Left ventricle myocardium inferior (tissue), 1 donor: ENCODE measurements around the gene SPTLC3. TPM values are rescaled to one million over a fixed set of nuclear protein-coding genes. Genes with fewer than 3 reads are reported as not detected.

Source experiments
- DNase-seq: peaks from one replicate; pipeline ENCODE4 v3.0.0-alpha.2; 2020
- H3K27ac ChIP-seq: fragments of 200-600 bp; replicated peaks from 2 replicates; pipeline ENCODE4 v1.8.0; 2021
- H3K27me3 ChIP-seq: fragments of 200-600 bp; 2 replicates; pipeline ENCODE4 v1.8.0; 2021; ENCODE audit warnings: low read depth
- H3K36me3 ChIP-seq: fragments of 200-600 bp; 2 replicates; pipeline ENCODE4 v1.8.0; 2021
- H3K4me1 ChIP-seq: fragments of 200-600 bp; 2 replicates; pipeline ENCODE4 v1.8.0; 2021
- H3K4me3 ChIP-seq: fragments of 200-600 bp; 2 replicates; pipeline ENCODE4 v1.8.0; 2021; ENCODE audit warnings: mild to moderate bottlenecking, moderate library complexity
- H3K9me3 ChIP-seq: fragments of 200-600 bp; replicated peaks from 2 replicates; pipeline ENCODE4 v1.8.0; 2021
- intact Hi-C: fragments of 100-400 bp; cut with micrococcal nuclease; formaldehyde crosslinking; loops from one replicate; pipeline ENCODE4 v1.11.0; 2022
- total RNA-seq: library from RNA; stranded (reverse); fragmentation: NEBNext Ultra II Directional; extraction: Animal tissue kit (Norgen Biotek cat#: 25700); gene quantifications from one replicate; pipeline ENCODE4 v1.2.1, GENCODE V29; 2021
- TF ChIP-seq, protein P1 (sequence below): fragments of 200-600 bp; IDR thresholded peaks from 2 replicates; pipeline ENCODE4 v1.8.0; 2021; ENCODE audit warnings: antibody characterized with exemption, mild to moderate bottlenecking, borderline replicate concordance
- donor health status: DM: no; HTN: yes; CAD: no; lungs with severe emphysema.

SPTLC3 gene
- total RNA-seq, 1 donor from 2014 or later = 9.0 TPM

DNA sequence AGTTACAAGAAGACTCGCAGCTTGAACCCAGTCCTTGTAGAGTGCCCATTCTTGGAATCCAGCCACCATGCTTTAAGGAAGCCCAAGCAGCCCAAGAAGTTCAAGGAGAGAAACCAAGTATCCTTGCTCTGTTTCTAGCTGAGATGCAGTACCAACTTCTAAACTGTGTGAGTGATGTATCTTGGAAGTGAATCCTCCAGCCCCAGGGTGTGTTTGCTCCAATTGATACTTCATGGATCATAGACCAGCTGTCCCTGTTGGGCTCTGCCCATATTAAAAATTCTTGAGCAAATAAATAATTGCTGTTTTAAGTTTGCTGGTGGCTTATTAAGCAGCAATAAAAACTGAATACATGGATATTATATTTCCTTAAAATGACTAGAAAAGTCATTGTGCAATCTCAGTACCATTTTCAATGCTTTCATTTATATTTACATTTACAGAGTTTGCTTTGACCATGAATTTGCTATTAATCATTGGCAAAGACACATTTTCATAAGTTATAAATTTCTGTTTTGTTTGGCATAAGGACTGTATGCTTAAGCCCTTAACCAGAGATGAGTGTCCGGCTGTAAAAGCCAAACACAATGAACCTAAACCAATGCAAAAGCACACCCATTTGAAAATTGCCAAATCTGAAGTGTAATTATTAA, 9.2 kb downstream of the SPTLC3 start:
- Histone ChIP-seq H3K4me3 (no peak overlapping the region), H3K36me3 (no peaks in the 10 kb centered on the region), H3K27me3 (no peaks in the 10 kb centered on the region), H3K4me1 (peaks cover 13% of the 10 kb centered on the region), H3K27ac (no peak overlapping the region), H3K9me3 (peaks cover 30% of the 10 kb centered on the region)
- TF ChIP-seq, protein P1, sequence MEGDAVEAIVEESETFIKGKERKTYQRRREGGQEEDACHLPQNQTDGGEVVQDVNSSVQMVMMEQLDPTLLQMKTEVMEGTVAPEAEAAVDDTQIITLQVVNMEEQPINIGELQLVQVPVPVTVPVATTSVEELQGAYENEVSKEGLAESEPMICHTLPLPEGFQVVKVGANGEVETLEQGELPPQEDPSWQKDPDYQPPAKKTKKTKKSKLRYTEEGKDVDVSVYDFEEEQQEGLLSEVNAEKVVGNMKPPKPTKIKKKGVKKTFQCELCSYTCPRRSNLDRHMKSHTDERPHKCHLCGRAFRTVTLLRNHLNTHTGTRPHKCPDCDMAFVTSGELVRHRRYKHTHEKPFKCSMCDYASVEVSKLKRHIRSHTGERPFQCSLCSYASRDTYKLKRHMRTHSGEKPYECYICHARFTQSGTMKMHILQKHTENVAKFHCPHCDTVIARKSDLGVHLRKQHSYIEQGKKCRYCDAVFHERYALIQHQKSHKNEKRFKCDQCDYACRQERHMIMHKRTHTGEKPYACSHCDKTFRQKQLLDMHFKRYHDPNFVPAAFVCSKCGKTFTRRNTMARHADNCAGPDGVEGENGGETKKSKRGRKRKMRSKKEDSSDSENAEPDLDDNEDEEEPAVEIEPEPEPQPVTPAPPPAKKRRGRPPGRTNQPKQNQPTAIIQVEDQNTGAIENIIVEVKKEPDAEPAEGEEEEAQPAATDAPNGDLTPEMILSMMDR = no peak
- DNase-seq = no peak
- intact Hi-C loops = no loop called here

DNA sequence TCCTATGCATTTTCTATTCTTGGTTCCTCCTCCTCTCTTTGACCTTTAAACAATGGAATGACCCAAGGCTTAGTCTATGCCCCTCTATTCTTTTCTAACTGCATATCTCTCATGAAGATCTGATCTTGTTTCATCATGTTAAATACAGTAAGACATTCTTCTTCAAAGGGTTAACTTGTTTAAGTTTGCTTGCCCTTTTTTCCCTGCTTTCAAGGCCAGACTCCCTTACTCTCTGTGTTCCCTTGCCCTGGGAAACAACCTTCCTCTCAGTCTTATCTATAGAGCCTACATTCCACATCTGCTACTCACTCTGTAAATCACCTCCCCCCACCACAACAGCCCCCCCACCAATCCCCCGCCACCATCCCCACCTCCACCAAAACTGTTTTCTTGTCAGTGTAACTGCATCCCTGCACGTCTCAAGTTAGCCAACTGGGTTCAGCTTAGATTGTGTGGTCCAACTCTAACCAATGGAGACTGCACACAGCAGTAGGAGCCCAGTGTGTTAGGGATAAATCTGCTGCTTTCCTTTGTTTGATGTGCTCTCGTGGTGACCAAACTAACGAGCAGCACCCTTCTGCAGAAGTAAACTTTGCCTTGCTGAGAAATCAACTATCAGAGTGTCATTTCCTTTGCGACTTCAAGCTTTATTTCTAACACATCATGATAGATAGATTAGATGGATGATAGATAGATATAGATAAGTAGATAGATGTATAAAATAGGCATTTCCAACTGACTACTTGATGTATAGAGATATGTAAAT, 12.6 kb downstream of the SPTLC3 start:
- intact Hi-C loops = no loop called here
- TF ChIP-seq, protein P1 = no peak

DNA sequence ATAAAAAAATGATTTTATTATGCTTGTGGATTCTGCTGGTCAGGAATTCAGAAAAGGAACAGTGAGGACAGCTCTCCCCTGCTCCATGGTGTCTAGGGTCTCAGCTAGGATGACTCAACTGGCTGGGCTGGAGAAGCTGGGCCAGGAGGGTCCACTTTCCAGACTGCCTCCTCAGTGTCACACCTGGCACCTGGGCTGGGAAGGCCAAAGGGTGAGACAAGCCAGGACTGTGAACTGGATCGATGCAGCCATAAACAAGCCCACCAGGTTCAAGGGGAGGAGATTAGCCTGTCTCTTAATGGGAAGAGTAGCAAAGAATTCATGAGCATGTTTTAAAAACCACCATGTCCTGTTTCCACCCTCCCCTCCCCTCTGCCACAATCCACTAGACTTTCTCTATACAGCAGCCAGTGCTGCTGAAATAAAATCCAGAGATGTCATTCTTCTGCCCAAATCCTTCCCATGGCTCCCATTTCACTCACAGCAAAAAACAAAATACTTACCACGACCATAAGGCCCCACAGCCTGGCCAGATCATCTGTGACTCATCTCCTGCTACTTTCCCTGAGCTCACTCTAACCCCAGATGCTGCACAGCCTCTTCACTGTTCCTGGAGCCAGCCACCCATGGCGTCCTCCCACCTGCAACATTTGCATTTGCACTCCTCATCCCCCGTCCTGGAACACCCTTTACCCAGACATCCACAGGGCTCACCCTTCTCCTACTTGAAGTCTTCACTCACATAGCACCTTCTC, 13.8 kb downstream of the SPTLC3 start:
- Histone ChIP-seq H3K36me3 (no peaks in the 10 kb centered on the region), H3K4me1 (no peaks in the 10 kb centered on the region), H3K27ac (no peak overlapping the region), H3K4me3 (no peak overlapping the region), H3K9me3 (peaks cover 28% of the 10 kb centered on the region), H3K27me3 (no peaks in the 10 kb centered on the region)
- intact Hi-C loops = no loop called here
- TF ChIP-seq, protein P1 = no peak
- no peak for DNase-seq

More for the DNA sequence above, 12.6 kb downstream of the SPTLC3 start:
- Histone ChIP-seq H3K4me3 (no peak overlapping the region), H3K27ac (no peak overlapping the region), H3K36me3 (no peaks in the 10 kb centered on the region), H3K4me1 (no peaks in the 10 kb centered on the region), H3K27me3 (no peaks in the 10 kb centered on the region), H3K9me3 (peaks cover 30% of the 10 kb centered on the region)
- DNase-seq = no peak

DNA sequence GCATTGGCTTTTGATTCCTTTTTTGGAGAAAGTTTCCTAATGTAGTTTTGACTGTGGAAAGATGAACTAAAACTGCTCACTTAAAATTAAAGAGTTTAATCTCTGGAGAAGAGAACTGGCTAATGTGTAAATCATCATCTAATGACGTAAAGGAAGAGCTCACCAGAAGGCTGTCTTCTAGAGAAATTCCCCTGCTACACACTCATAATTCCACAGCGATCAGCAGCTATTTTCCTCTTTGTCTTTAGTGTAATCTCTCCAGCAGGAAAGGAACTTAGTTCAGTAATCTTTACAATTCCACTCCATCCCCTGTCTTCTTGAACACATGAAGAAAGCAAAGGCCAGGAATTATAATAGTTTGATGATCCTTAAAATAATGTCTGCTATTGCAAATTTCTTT, 15.8 kb downstream of the SPTLC3 start:
- Histone ChIP-seq H3K27me3 (no peaks in the 10 kb centered on the region), H3K9me3 (peaks cover 23% of the 10 kb centered on the region), H3K4me3 (no peak overlapping the region), H3K4me1 (peaks cover 10% of the 10 kb centered on the region), H3K36me3 (no peaks in the 10 kb centered on the region), H3K27ac (no peak overlapping the region)
- intact Hi-C loops = no loop called here
- TF ChIP-seq, protein P1 = no peak
- DNase-seq = no peak

DNA sequence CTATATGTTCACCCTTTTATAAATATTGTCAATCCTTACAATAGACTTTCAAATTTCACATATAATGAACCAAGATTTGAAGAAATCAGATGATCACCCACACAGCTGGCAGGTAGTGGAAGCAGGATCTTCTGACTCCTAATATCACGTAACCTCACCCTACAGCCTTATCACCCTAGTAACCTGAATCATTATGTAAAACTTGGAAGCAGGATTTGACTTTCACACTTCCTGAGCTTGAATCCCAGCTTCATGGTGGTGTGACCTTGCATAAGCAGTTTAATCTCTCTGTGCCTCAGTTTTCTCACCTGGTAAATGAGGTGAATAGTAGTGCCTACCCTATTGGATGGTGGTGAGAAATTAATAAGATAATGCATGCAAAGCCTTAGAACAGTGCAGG, 16.4 kb downstream of the SPTLC3 start:
- H3K27me3 ChIP-seq = no peaks in the 10 kb centered on the region
- TF ChIP-seq, protein P1 = no peak
- no peak overlapping the region for H3K27ac ChIP-seq
- peaks cover 23% of the 10 kb centered on the region for H3K9me3 ChIP-seq
- H3K36me3 ChIP-seq = no peaks in the 10 kb centered on the region
- no peak for DNase-seq
- intact Hi-C loops = no loop called here
- peaks cover 16% of the 10 kb centered on the region for H3K4me1 ChIP-seq
- no peak overlapping the region for H3K4me3 ChIP-seq
